ENCODE measurements around the gene TMEM161A.

- no peak for TF ChIP-seq CTCF (IDR thresholded peaks at IDR 0.05)
- no peak for TF ChIP-seq POLR2AphosphoS5 (IDR thresholded peaks at IDR 0.05)
Measured at GRCh38 chr19:19096641-19097627, 41.3 kb downstream of the TMEM161A start.

Measured in sigmoid colon (tissue), 4 donors.